PFSK-1 (cell line): ENCODE measurements around the gene PTPRN2.

Experiments
- FOXP2 ChIP-seq: optimal IDR thresholded peaks from 2 replicates; pipeline ENCODE3; 2011; ENCODE audit warnings: borderline replicate concordance, control low read depth, inconsistent platforms; ENCODE audit not compliant: insufficient read depth; ENCODE audit errors: extremely low read length, extremely low read depth
- POLR2AphosphoS5 ChIP-seq: IDR thresholded peaks from 2 replicates; pipeline ENCODE4 v1.6.1; 2012; ENCODE audit warnings: low read depth, mild to moderate bottlenecking, control low read depth, low read length, moderate library complexity
- SIN3A ChIP-seq: IDR thresholded peaks from 2 replicates; pipeline ENCODE4 v1.6.1; 2012; ENCODE audit warnings: mild to moderate bottlenecking, low read length, moderate library complexity, borderline replicate concordance; ENCODE audit not compliant: insufficient read depth
- TAF1 ChIP-seq: IDR thresholded peaks from 2 replicates; pipeline ENCODE4 v1.6.1; 2012; ENCODE audit warnings: low read length, control low read depth, borderline replicate concordance; ENCODE audit not compliant: insufficient read depth
- TF ChIP-seq, protein P1 (sequence below), 2 experiments: IDR thresholded peaks; 2 replicates each; pipeline versions ENCODE4 v1.6.1 to v1.8.0; 2011 to 2012; ENCODE audit warnings: low read depth in 2 of 2, low read length in 2 of 2, control low read depth in 1 of 2, inconsistent platforms in 1 of 2, mild to moderate bottlenecking in 1 of 2, moderate library complexity in 1 of 2; ENCODE audit not compliant: insufficient read depth in 1 of 2

Gene PTPRN2

GRCh38 chr7:158443688-158444483, 143.7 kb downstream of the PTPRN2 start:
- TF ChIP-seq SIN3A: no peak
- TF ChIP-seq TAF1: no peak

GRCh38 chr7:158443014-158443687, 144.5 kb downstream of the PTPRN2 start:
- TF ChIP-seq, protein P1, sequence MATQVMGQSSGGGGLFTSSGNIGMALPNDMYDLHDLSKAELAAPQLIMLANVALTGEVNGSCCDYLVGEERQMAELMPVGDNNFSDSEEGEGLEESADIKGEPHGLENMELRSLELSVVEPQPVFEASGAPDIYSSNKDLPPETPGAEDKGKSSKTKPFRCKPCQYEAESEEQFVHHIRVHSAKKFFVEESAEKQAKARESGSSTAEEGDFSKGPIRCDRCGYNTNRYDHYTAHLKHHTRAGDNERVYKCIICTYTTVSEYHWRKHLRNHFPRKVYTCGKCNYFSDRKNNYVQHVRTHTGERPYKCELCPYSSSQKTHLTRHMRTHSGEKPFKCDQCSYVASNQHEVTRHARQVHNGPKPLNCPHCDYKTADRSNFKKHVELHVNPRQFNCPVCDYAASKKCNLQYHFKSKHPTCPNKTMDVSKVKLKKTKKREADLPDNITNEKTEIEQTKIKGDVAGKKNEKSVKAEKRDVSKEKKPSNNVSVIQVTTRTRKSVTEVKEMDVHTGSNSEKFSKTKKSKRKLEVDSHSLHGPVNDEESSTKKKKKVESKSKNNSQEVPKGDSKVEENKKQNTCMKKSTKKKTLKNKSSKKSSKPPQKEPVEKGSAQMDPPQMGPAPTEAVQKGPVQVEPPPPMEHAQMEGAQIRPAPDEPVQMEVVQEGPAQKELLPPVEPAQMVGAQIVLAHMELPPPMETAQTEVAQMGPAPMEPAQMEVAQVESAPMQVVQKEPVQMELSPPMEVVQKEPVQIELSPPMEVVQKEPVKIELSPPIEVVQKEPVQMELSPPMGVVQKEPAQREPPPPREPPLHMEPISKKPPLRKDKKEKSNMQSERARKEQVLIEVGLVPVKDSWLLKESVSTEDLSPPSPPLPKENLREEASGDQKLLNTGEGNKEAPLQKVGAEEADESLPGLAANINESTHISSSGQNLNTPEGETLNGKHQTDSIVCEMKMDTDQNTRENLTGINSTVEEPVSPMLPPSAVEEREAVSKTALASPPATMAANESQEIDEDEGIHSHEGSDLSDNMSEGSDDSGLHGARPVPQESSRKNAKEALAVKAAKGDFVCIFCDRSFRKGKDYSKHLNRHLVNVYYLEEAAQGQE (IDR thresholded peaks at IDR 0.05; ENCODE audit: insufficient read depth in 1 of 2, low read depth in 2 of 2, low read length in 2 of 2): no peak
- TF ChIP-seq POLR2AphosphoS5: no peak
- TF ChIP-seq TAF1: no peak
- TF ChIP-seq SIN3A: no peak
- TF ChIP-seq FOXP2: no peak

- TF ChIP-seq TAF1 (no peak), SIN3A (no peak), FOXP2 (no peak), POLR2AphosphoS5 (no peak)
- TF ChIP-seq, protein P1 (IDR thresholded peaks at IDR 0.05; ENCODE audit: insufficient read depth in 1 of 2, low read depth in 2 of 2, low read length in 2 of 2): no peak
Measured at GRCh38 chr7:158442260-158442659, 145.4 kb downstream of the PTPRN2 start.

- TF ChIP-seq TAF1 (no peak), FOXP2 (no peak), POLR2AphosphoS5 (no peak)
Measured at GRCh38 chr7:158439035-158439434, 148.6 kb downstream of the PTPRN2 start.

DNA sequence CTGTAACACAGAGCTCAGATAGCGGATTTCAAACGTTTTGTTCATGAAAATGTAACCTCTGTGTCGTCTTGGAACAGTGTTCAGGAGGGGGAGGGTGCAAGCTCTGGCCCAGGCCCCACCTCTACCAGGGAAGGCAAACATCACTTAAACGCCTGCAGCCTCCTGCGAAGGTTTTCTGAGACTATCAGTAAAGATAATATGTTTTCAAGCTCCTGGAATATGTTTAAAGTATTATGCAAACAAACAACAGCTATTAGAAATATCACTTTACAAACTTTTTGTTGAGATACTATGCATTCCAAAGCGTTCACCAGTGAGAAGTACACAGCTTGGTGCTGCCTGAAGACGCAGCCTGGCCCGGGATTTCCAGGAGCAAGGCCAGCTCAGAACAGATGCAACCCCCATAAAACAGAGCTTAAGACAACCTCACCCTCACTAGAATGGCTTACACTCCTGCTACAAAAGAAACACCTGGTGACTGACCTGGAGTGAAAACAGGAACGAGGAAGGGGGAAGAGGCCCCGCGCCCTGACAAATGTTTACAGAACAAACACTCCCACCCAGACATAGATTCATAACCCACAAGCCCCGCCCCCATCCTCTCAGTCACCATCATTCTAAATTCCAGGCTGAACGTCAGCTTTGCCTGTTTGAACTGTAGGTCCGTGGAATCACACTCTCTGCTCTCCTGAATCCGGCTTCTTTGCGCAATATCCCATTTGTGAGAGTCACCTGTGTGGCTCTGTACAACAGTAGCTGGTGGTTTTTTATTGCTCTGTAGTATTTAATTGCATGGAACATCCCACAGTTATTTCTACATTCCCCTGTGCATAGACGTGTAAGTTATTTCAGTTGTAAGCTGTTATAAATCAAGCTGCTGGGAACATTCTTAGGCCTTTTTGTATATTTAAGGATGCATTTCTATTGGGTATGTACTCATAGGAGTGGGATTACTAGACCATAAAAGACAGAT, 155.0 kb downstream of the PTPRN2 start:
- no peak for TF ChIP-seq POLR2AphosphoS5
- no peak for TF ChIP-seq SIN3A
- TF ChIP-seq FOXP2: no peak
- TF ChIP-seq TAF1: no peak

DNA sequence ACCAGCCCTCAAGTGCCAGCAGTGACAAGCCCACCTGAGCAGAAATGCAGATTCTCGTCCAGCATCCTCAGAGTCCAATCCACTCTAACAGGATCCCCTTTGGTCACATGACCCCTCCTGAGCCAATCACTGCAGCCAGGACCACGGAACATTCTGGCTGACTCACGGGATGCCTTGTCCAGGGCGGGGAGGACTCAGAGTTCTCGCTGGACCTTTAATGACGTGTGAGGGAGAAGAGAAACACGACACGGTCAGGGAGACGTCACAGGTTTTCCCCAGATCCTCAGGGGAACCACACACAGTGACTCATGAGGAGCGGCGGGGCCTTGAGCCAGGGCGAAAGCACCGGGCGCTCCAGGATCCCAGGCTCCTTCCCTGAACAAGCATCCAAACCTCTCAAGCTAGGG, 155.7 kb downstream of the PTPRN2 start:
- TF ChIP-seq SIN3A (no peak), TAF1 (no peak), POLR2AphosphoS5 (no peak), FOXP2 (no peak)
- TF ChIP-seq, protein P1 (IDR thresholded peaks at IDR 0.05; ENCODE audit: insufficient read depth in 1 of 2, low read depth in 2 of 2, low read length in 2 of 2): no peak
